Measurements from ENCODE around the gene PUDP.

Gene PUDP

DNA sequence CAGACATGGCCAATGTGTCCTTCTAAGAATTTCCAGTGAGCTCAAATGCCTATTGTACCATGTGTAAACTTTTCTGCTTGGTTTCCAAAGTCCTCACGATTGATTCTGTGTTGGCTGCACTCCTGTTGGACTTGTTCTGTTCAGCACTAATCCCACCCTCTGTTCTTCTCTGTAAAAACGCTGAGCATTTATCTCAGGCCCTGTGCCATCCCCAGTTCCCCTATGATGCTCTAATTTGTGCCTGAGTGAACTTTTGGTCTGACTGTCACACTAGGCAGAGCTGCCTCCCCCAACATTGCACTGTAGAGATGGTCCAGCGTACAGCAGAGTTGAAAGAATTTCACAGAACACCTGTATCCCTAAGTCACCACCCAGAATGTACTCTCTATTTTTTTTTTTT lies 76.6 kb downstream of the PUDP start:
- TF ChIP-seq EZH2 (IDR thresholded peaks at IDR 0.05) (no peak), POLR2AphosphoS5 (IDR thresholded peaks at IDR 0.05; ENCODE audit: borderline replicate concordance, low read depth, low read length) (no peak), FOXP2 (optimal IDR thresholded peaks at IDR 0.05; ENCODE audit: control extremely low read depth, extremely low read length, insufficient read depth) (no peak)
- Histone ChIP-seq H3K27ac (no peak overlapping the region), H3K9me3 (ENCODE audit: low read depth, low read length) (no peaks in the 10 kb centered on the region), H3K4me3 (no peak overlapping the region), H3K9ac (ENCODE audit: insufficient read length) (no peak overlapping the region), H3K36me3 (ENCODE audit: insufficient read depth, low read length) (peaks cover 3% of the 10 kb centered on the region; the same call in 1 of the 2 replicates)
- DNase-seq (ENCODE audit: low read depth, low spot score), result no peak

DNA sequence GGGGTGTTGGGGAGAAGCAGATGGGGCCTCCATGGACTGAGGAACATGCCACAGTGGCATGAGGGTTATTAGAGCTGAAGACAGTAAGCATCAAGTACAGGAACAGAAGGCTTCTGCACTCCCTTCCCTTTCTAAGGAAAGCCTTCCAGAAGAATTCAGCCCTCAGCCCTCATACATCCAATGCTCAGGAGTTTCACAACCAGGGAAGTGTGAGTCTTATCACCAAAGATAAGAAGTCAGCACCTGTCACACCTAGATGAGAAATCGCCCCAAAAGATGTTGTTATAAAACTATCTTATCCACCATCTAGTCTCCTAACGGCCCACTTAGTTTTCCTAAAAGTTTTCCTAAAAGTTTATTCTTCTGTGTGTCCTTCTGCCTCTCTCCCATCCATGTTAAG lies 78.4 kb downstream of the PUDP start:
- TF ChIP-seq POLR2AphosphoS5 (IDR thresholded peaks at IDR 0.05; ENCODE audit: borderline replicate concordance, low read depth, low read length), result no peak
- TF ChIP-seq FOXP2 (optimal IDR thresholded peaks at IDR 0.05; ENCODE audit: control extremely low read depth, extremely low read length, insufficient read depth), result no peak
- H3K9ac ChIP-seq (ENCODE audit: insufficient read length), result no peak overlapping the region
- H3K9me3 ChIP-seq (ENCODE audit: low read depth, low read length), result no peaks in the 10 kb centered on the region
- H3K27ac ChIP-seq, result no peak overlapping the region
- no peak for DNase-seq (ENCODE audit: low read depth, low spot score)
- no peak overlapping the region for H3K4me3 ChIP-seq
- peaks cover 3% of the 10 kb centered on the region; the same call in 1 of the 2 replicates for H3K36me3 ChIP-seq (ENCODE audit: insufficient read depth, low read length)

DNA sequence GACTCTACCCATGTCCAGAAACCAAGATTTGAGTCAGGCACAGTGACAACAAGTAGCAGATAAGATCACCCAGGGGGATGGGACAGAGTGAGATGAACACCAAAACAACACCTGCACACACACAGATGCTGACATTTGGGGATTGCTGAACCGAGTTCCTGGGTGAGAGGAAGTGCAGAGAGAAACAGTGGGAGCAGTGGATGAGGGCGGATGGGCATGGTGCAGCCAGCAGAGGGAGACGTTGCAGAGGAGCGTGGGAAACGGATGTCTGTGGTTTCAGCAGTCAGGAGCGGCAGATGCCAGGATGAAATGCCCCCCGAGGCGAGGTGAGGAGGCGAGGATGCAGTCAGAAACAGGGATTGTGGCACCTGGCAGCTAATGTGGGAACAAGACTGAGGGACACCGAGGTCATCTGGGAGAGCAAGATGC lies 79.0 kb downstream of the PUDP start:
- DNase-seq (ENCODE audit: low read depth, low spot score), result no peak
- no peaks in the 10 kb centered on the region for H3K9me3 ChIP-seq (ENCODE audit: low read depth, low read length)
- no peak overlapping the region for H3K9ac ChIP-seq (ENCODE audit: insufficient read length)
- no peak for TF ChIP-seq EZH2 (IDR thresholded peaks at IDR 0.05)
- no peak for TF ChIP-seq FOXP2 (optimal IDR thresholded peaks at IDR 0.05; ENCODE audit: control extremely low read depth, extremely low read length, insufficient read depth)
- no peak for TF ChIP-seq POLR2AphosphoS5 (IDR thresholded peaks at IDR 0.05; ENCODE audit: borderline replicate concordance, low read depth, low read length)
- no peak overlapping the region for H3K27ac ChIP-seq
- H3K36me3 ChIP-seq (ENCODE audit: insufficient read depth, low read length), result peaks cover 3% of the 10 kb centered on the region; the same call in 1 of the 2 replicates
- no peak overlapping the region for H3K4me3 ChIP-seq

DNA sequence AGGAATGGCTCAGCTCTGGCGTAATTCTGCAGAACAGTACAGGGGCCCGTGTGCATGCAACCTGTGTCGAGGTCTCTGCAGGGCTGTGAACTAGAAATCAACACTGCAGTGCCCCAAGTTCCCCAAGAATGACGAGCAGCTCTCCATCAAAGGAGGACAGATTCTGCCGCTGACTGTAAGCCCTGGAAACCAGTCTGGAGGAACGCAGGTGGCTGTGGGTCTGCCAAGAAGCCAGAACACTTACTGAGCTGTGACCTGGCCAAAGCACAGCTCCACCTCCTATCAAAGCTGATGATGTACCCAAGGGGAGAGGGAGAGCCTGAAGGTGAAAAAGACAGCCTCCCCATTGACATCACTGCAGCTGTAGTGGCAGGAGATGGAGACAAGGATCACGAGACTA lies 80.7 kb downstream of the PUDP start:
- Histone ChIP-seq H3K9me3 (ENCODE audit: low read depth, low read length) (no peaks in the 10 kb centered on the region), H3K27ac (no peak overlapping the region), H3K36me3 (ENCODE audit: insufficient read depth, low read length) (peaks cover 3% of the 10 kb centered on the region; the same call in 1 of the 2 replicates), H3K9ac (ENCODE audit: insufficient read length) (no peak overlapping the region), H3K4me3 (no peak overlapping the region)
- no peak for DNase-seq (ENCODE audit: low read depth, low spot score)
- no peak for TF ChIP-seq EZH2 (IDR thresholded peaks at IDR 0.05)
- TF ChIP-seq FOXP2 (optimal IDR thresholded peaks at IDR 0.05; ENCODE audit: control extremely low read depth, extremely low read length, insufficient read depth), result no peak
- no peak for TF ChIP-seq POLR2AphosphoS5 (IDR thresholded peaks at IDR 0.05; ENCODE audit: borderline replicate concordance, low read depth, low read length)

DNA sequence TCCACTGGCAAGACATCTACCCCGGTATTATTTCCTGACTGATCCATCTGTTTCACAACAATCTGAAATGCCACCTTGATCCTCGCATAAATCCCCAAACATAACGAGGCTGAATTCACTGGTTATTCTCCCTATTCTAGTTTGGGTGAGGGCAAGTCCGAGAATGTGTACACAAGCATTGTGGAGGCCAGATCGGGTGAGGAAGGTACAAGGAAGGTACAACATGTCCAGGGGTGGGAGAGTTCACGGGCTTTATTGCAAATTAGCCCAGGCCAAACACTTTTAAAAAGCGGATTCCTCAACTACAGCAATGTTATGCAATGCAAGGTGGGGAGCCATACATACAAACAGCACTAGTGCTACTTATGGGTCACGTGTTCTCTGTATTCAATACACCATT lies 82.5 kb downstream of the PUDP start:
- H3K36me3 ChIP-seq (ENCODE audit: insufficient read depth, low read length), result peaks cover 3% of the 10 kb centered on the region; the same call in 1 of the 2 replicates
- TF ChIP-seq POLR2AphosphoS5 (IDR thresholded peaks at IDR 0.05; ENCODE audit: borderline replicate concordance, low read depth, low read length) (no peak), EZH2 (IDR thresholded peaks at IDR 0.05) (no peak), FOXP2 (optimal IDR thresholded peaks at IDR 0.05; ENCODE audit: control extremely low read depth, extremely low read length, insufficient read depth) (no peak)
- no peak for DNase-seq (ENCODE audit: low read depth, low spot score)

DNA sequence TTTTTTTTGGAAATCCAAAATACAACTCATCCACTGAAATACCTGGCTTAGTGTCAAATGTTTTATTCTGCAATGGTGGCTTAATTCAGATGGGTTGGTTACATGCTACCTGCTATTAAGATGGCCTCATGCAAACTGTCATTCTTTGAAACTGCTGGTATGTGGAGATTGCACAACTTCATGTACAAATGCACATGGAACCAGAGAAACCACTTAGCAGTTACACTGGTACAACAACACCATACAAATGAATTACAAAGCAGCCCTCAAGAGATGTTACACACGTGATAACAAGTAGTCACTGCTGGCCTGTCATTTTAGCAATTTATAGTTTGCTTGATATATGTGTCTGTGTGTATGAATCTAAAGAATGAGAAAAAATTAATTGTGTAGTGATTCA lies 85.0 kb downstream of the PUDP start:
- Histone ChIP-seq H3K4me3 (no peak overlapping the region), H3K9me3 (ENCODE audit: low read depth, low read length) (no peaks in the 10 kb centered on the region), H3K27ac (no peak overlapping the region), H3K9ac (ENCODE audit: insufficient read length) (no peak overlapping the region), H3K36me3 (ENCODE audit: insufficient read depth, low read length) (peaks cover 3% of the 10 kb centered on the region; the same call in 1 of the 2 replicates)
- no peak for DNase-seq (ENCODE audit: low read depth, low spot score)
- TF ChIP-seq EZH2 (IDR thresholded peaks at IDR 0.05) (no peak), FOXP2 (optimal IDR thresholded peaks at IDR 0.05; ENCODE audit: control extremely low read depth, extremely low read length, insufficient read depth) (no peak), POLR2AphosphoS5 (IDR thresholded peaks at IDR 0.05; ENCODE audit: borderline replicate concordance, low read depth, low read length) (no peak)

More for the DNA sequence above, 82.5 kb downstream of the PUDP start:
- no peak overlapping the region for H3K27ac ChIP-seq
- no peak overlapping the region for H3K9ac ChIP-seq (ENCODE audit: insufficient read length)
- no peaks in the 10 kb centered on the region for H3K9me3 ChIP-seq (ENCODE audit: low read depth, low read length)
- H3K4me3 ChIP-seq, result no peak overlapping the region

DNA sequence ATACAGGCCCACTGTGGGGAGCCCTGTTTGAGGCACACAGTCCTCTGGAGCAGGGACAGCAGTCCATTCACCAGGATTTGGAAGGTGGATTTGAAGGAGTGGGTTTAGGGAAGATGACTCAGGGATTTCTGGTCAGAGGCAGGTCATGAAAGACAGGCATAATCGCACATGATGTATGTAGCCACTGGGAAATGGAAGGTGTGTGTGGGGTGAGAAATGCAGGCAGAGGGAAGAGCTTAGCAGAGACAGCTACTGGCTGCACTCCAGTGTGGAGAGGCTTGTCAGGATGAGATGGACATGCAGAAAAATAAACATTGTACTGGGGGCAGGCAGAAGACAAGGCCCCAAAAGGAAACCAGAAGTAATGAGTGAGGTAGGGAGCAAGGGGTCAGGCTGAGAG lies 85.7 kb downstream of the PUDP start:
- no peak for DNase-seq (ENCODE audit: low read depth, low spot score)
- no peak overlapping the region for H3K9ac ChIP-seq (ENCODE audit: insufficient read length)
- H3K36me3 ChIP-seq (ENCODE audit: insufficient read depth, low read length), result peaks cover 3% of the 10 kb centered on the region; the same call in 1 of the 2 replicates
- no peak for TF ChIP-seq FOXP2 (optimal IDR thresholded peaks at IDR 0.05; ENCODE audit: control extremely low read depth, extremely low read length, insufficient read depth)
- no peak for TF ChIP-seq EZH2 (IDR thresholded peaks at IDR 0.05)
- TF ChIP-seq POLR2AphosphoS5 (IDR thresholded peaks at IDR 0.05; ENCODE audit: borderline replicate concordance, low read depth, low read length), result no peak
- H3K9me3 ChIP-seq (ENCODE audit: low read depth, low read length), result no peaks in the 10 kb centered on the region
- H3K4me3 ChIP-seq, result no peak overlapping the region
- no peak overlapping the region for H3K27ac ChIP-seq

DNA sequence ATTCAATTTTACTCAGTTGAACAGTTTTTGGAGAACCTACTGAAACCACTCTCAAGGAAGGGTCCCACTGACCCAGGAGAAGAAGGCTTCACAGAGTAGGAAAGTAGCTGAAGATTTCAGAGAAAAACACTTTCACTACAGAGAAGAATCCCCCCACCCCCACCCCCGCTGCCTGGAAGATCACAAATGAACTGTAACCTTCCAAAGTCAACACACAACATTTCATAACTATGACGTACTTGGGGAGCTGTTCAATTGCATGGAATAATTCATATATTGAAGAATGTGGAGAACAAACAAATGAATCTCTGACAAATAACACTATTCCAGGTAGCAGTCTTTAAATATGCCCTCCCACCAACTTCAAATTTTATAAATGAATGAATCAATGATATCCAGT lies 86.5 kb downstream of the PUDP start:
- DNase-seq (ENCODE audit: low read depth, low spot score), result no peak
- Histone ChIP-seq H3K27ac (no peak overlapping the region), H3K4me3 (no peak overlapping the region), H3K9ac (ENCODE audit: insufficient read length) (no peak overlapping the region), H3K9me3 (ENCODE audit: low read depth, low read length) (no peaks in the 10 kb centered on the region), H3K36me3 (ENCODE audit: insufficient read depth, low read length) (peaks cover 7% of the 10 kb centered on the region; the same call in 1 of the 2 replicates)
- TF ChIP-seq EZH2 (IDR thresholded peaks at IDR 0.05) (no peak), FOXP2 (optimal IDR thresholded peaks at IDR 0.05; ENCODE audit: control extremely low read depth, extremely low read length, insufficient read depth) (no peak)

DNA sequence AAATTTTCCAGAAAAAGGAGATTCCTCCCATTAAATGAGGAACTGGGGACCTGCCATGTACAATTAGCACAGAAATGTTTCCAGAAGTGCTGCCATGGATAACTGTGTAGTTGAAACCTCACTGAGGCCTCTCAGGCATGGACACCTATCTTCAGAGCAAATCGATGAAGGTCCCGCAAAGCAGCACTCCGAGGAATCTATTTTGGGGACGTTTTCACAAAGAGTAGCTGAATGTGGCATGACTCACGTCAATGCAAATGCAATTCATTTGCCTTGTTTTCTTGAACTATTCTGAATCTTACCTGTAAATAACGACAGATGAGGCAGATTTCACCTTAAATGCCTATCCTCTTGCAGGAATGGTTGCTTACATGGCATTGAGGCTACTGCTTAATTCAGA lies 87.5 kb downstream of the PUDP start:
- no peak overlapping the region for H3K9ac ChIP-seq (ENCODE audit: insufficient read length)
- H3K27ac ChIP-seq, result no peak overlapping the region
- H3K4me3 ChIP-seq, result no peak overlapping the region
- no peak for DNase-seq (ENCODE audit: low read depth, low spot score)
- peaks cover 8% of the 10 kb centered on the region; the same call in 1 of the 2 replicates for H3K36me3 ChIP-seq (ENCODE audit: insufficient read depth, low read length)
- no peaks in the 10 kb centered on the region for H3K9me3 ChIP-seq (ENCODE audit: low read depth, low read length)
- TF ChIP-seq POLR2AphosphoS5 (IDR thresholded peaks at IDR 0.05; ENCODE audit: borderline replicate concordance, low read depth, low read length) (no peak), FOXP2 (optimal IDR thresholded peaks at IDR 0.05; ENCODE audit: control extremely low read depth, extremely low read length, insufficient read depth) (no peak), EZH2 (IDR thresholded peaks at IDR 0.05) (no peak)

Data from SK-N-MC (cell line).